Astrocyte of the spinal cord (primary cell): ENCODE results near the gene NHSL2.

ENCODE experiments used
- DNase-seq: peaks from one replicate; pipeline ENCODE4 v3.0.0; 2011; ENCODE audit warnings: low read depth, low spot score
- H3K4me3 ChIP-seq: 2 replicates; pipeline ENCODE4 v1.5.1; 2011; ENCODE audit warnings: low read depth, mild to moderate bottlenecking, low read length, moderate library complexity
- CTCF ChIP-seq: IDR thresholded peaks from 2 replicates; pipeline ENCODE4 v1.5.1; 2012; ENCODE audit warnings: low read depth, mild to moderate bottlenecking, low read length, inconsistent platforms
- in situ Hi-C: cut with HindIII; loops from 2 replicates; pipeline ENCODE4 v1.10.0; 2017; ENCODE audit warnings: low sequenced_read_pairs

The NHSL2 gene

GRCh38 chrX:72131317-72132294 is 221.0 kb downstream of the NHSL2 start, which contains the start of gene RTL5:
RTL5 (minus strand) TSS chrX:72131915.
- no peak for TF ChIP-seq CTCF
- in situ Hi-C loops: no loop called here
- DNase-seq: peak; percentile 85

GRCh38 chrX:72132456-72132855 is 221.8 kb downstream of the NHSL2 start:
- peak overlapping the region; percentile 29 for H3K4me3 ChIP-seq
- no peak for DNase-seq
- TF ChIP-seq CTCF: no peak
- in situ Hi-C loops: no loop called here

More at GRCh38 chrX:72131317-72132294, 221.0 kb downstream of the NHSL2 start, which contains the start of gene RTL5:
- H3K4me3 ChIP-seq: peak within 1 kb of the TSS; percentile 49

- H3K4me3 ChIP-seq: no peak overlapping the region
- no peak for TF ChIP-seq CTCF
- in situ Hi-C loops: no loop called here
- DNase-seq: no peak
These were observed 223.4 kb downstream of the NHSL2 start for GRCh38 chrX:72133851-72134546.

GRCh38 chrX:72137846-72138495 is 227.3 kb downstream of the NHSL2 start:
- no peak for TF ChIP-seq CTCF
- DNase-seq: no peak
- H3K4me3 ChIP-seq: no peak overlapping the region
- in situ Hi-C loops: no loop called here

GRCh38 chrX:72139538-72139937 is 228.9 kb downstream of the NHSL2 start:
- in situ Hi-C loops: no loop called here
- no peak for TF ChIP-seq CTCF
- no peak overlapping the region for H3K4me3 ChIP-seq
- DNase-seq: no peak

GRCh38 chrX:72141372-72142004 is 230.8 kb downstream of the NHSL2 start:
- TF ChIP-seq CTCF: no peak
- in situ Hi-C loops: no loop called here
- no peak for DNase-seq
- H3K4me3 ChIP-seq: no peak overlapping the region
